Adrenal gland (tissue), 12 donors: ENCODE measurements around the gene PTH2. TPM values are rescaled to one million over a fixed set of nuclear protein-coding genes. Genes with fewer than 3 reads are reported as not detected.
A peak's percentile ranks its signal among the peaks of the same experiment; 100 is the strongest.
"Not testable (repeated sequence)": the region's sequence is repeated elsewhere in the genome, so short reads cannot be mapped to it uniquely, and the experiment has no call there.

Experiments
- DNase-seq, 7 donors: peaks; one replicate each; pipeline ENCODE4 v3.0.0-alpha.2; 2019 to 2020
- H3K27ac ChIP-seq, 5 donors: fragments of 200-600 bp; sonication (generic) in 4 of 5; 1 replicate in 3 of 5; 2 replicates in 2 of 5; pipeline versions ENCODE4 v1.5.1 to v1.8.0; 2016 to 2020; ENCODE audit warnings: mild to moderate bottlenecking in 1 of 5
- H3K27me3 ChIP-seq: fragments of 200-600 bp; 2 replicates; pipeline ENCODE4 v1.8.0; 2021
- H3K36me3 ChIP-seq, 2 donors: fragments of 200-600 bp; replicated peaks in 1 of 2; 1 replicate in 1 of 2; 2 replicates in 1 of 2; pipeline versions ENCODE4 v1.5.1 to v1.8.0; 2018 to 2022
- H3K4me1 ChIP-seq, 2 donors: fragments of 200-600 bp; replicated peaks in 1 of 2; 1 replicate in 1 of 2; 2 replicates in 1 of 2; pipeline versions ENCODE4 v1.5.1 to v1.8.0; 2018 to 2021
- H3K4me3 ChIP-seq, 4 donors: fragments of 200-600 bp; sonication (generic) in 3 of 4; one replicate each; pipeline ENCODE4 v1.5.1; 2016 to 2018
- H3K9me3 ChIP-seq, 3 donors: fragments of 200-600 bp; sonication (generic) in 1 of 3; replicated peaks in 1 of 3; 1 replicate in 2 of 3; 2 replicates in 1 of 3; pipeline versions ENCODE4 v1.5.1 to v1.8.0; 2016 to 2021
- POLR2A ChIP-seq, 2 donors: fragments of 450-650 bp; IDR thresholded peaks; one replicate each; pipeline ENCODE4 v1.6.1; 2017; ENCODE audit warnings: antibody characterized with exemption in 2 of 2, mild to moderate bottlenecking in 2 of 2, moderate library complexity in 1 of 2
- WGBS, 4 donors: extraction: QIAGEN DNeasy Blood & Tissue Kit in 2 of 4; methylation state at CpG; one replicate each; pipeline versions ENCODE4 v1.1.5 to v1.1.7; 2013 to 2017; 5-methylcytosine and 5-hydroxymethylcytosine counted together
- intact Hi-C, 2 donors: fragments of 100-400 bp; cut with DNase I; formaldehyde crosslinking; loops; one replicate each; pipeline versions ENCODE4 v1.14.1 to v1.15.0; 2022 to 2023
- polyA plus RNA-seq, 3 donors: library from polyadenylated mRNA; stranded (reverse); fragments of 200-250 nt in 2 of 3; fragments of 350-450 nt in 1 of 3; fragmentation: Illumina TruSeq in 1 of 3; extraction: RNeasy Lipid Tissue Mini Kit (QIAGEN cat#74804) in 1 of 3; gene quantifications; one replicate each; pipeline ENCODE4 v1.2.3, GENCODE V29; 2013 to 2014
- total RNA-seq, 9 donors: library from RNA; depleted of rRNA in 4 of 9; stranded (reverse); fragments of >200 nt in 4 of 9; fragments of 120-200 nt in 1 of 9; fragmentation: NEBNext Ultra II Directional in 1 of 9; extraction: Animal tissue kit (Norgen Biotek cat#: 25700) in 1 of 9; gene quantifications; one replicate each; pipeline versions ENCODE4 v1.1.0 to v1.2.4, GENCODE V29; 2013 to 2023
- TF ChIP-seq, protein P1 (sequence below), 6 experiments: fragments of 450-650 bp in 4 of 6; fragments of 200-600 bp in 2 of 6; sonication (generic) in 1 of 6; IDR thresholded peaks; 1 replicate in 5 of 6; 2 replicates in 1 of 6; pipeline versions ENCODE4 v1.5.1 to v1.8.0; 2016 to 2021; ENCODE audit warnings: antibody characterized with exemption in 6 of 6, mild to moderate bottlenecking in 2 of 6, moderate library complexity in 1 of 6
- donor health status: healthy with polysubstance abuse.
- donor health status: Bipolar disorder and iron deficiency.
- donor health status: DM: yes; HTN: yes; CAD: no.
- donor health status: DM: no; HTN: no; CAD: no.
- donor health status: DM: no; HTN: no; CAD: no.
- donor health status: DM: yes; HTN: yes; CAD: no.

The PTH2 gene
- total and polyA plus RNA-seq, 12 donors = not detected

DNA sequence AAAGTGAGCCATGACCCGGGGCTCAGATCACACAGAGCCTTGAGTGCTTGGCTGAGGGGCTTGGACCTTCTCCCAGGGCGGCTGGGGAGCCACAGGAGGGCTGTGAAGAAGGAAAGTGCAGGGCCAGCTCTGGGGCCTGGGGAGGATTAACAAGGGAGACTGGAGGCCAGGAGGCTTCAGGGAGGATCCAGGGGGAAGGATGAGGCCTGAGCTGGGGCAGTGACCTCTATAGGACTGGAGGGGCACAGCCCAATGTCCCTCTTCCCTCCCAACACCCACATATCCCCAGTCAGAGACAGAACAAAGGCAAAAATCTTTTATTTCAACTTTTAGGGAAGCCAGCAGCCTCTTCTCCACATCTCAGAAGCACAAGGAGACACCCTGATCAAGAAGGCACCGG, 22.8 kb upstream of the PTH2 start:
- Histone ChIP-seq H3K36me3 (peaks cover 0 to 15% of the 10 kb centered on the region in 2 donors), H3K27ac (no peak overlapping the region), H3K4me3 (no peak overlapping the region), H3K9me3 (no peaks in the 10 kb centered on the region), H3K27me3 (no peaks in the 10 kb centered on the region), H3K4me1 (peaks cover 0 to 9% of the 10 kb centered on the region in 2 donors)
- TF ChIP-seq POLR2A (IDR thresholded peaks at IDR 0.05) = no peak
- TF ChIP-seq, protein P1, sequence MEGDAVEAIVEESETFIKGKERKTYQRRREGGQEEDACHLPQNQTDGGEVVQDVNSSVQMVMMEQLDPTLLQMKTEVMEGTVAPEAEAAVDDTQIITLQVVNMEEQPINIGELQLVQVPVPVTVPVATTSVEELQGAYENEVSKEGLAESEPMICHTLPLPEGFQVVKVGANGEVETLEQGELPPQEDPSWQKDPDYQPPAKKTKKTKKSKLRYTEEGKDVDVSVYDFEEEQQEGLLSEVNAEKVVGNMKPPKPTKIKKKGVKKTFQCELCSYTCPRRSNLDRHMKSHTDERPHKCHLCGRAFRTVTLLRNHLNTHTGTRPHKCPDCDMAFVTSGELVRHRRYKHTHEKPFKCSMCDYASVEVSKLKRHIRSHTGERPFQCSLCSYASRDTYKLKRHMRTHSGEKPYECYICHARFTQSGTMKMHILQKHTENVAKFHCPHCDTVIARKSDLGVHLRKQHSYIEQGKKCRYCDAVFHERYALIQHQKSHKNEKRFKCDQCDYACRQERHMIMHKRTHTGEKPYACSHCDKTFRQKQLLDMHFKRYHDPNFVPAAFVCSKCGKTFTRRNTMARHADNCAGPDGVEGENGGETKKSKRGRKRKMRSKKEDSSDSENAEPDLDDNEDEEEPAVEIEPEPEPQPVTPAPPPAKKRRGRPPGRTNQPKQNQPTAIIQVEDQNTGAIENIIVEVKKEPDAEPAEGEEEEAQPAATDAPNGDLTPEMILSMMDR (IDR thresholded peaks at IDR 0.05) = no peak
- WGBS, 4 donors = 54 to 83% (median 63%) methylated on average over 3 of the region's 3 CpGs
- intact Hi-C loops = loop anchor here in 1 of 2 donors (5.0 kb wide), 1 partner anchor 54 kb away; no protein-coding TSS in a partner anchor
- no peak for DNase-seq

DNA sequence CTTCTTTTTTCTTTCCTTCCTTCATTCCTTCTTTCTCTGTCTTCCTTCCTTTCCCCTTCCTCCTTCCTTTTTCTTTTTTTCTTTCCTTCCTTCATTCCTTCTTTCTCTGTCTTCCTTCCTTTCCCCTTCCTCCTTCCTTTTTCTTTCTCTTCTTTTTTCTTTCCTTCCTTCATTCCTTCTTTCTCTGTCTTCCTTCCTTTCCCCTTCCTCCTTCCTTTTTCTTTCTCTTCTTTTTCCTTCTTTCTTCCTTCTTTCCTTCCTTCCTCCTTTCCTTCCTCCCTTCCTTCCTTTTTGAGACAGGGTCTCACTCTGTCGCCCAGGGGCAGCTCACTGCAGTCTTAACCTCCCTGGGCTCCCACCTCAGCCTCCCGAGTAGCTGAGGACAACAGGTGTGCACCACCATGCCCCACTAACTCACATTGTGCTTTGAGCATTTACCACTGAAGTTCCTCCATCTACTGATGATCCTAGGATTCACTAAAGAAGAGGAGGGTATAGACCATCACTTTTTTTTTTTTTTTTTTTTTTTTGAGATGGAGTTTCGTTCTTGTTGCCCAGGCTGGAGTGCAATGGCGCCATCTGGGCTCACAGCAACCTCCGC, 21.0 kb upstream of the PTH2 start:
- not testable (repeated sequence) for H3K4me3 ChIP-seq, H3K27ac ChIP-seq, H3K9me3 ChIP-seq, DNase-seq, H3K27me3 ChIP-seq, H3K4me1 ChIP-seq
- intact Hi-C loops = loop anchor here in 1 of 2 donors (5.0 kb wide), 1 partner anchor 217 kb away; no protein-coding TSS in a partner anchor
- WGBS, 4 donors = 47 to 65% (median 56%) methylated on average over 5 of the region's 5 CpGs
- H3K36me3 ChIP-seq = peaks cover 0 to 13% of the 10 kb centered on the region in 2 donors

DNA sequence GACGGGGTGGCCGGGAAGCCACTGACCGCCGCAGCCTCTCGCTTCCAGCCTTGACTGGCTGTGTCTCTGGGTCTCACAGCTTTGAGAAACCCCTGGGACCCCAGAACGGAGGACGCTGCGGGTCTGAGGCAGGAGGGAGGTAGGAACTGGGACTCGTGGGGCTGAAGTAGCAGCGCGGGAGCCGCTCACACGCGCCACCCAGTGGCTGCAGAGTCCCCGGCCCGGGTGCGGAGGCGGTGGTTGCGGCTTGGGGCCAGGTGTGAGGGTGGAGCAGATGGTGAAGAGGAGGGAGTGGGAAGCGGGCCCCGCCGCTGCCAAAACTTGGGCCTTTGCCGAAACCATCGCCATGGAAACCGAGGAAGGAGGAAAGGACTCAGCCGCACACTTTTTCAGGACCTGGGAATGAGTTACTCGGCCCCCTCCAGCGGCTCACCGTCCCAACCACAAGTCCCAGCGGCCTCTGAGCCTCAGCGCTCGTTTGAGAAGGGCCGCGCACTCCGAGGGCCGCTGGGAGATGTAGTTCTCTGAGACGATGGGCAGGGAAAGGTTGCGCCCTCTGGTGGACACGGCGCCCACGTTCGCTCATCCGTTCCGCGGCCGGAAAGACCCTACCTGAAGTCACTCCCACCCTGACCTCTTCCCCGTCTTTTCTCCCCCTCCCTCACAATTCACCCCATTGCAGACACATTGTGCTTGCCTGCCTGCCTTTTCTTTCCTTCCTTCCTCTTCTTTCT, 20.3 kb upstream of the PTH2 start:
- H3K4me1 ChIP-seq = no peaks in the 10 kb centered on the region

DNA sequence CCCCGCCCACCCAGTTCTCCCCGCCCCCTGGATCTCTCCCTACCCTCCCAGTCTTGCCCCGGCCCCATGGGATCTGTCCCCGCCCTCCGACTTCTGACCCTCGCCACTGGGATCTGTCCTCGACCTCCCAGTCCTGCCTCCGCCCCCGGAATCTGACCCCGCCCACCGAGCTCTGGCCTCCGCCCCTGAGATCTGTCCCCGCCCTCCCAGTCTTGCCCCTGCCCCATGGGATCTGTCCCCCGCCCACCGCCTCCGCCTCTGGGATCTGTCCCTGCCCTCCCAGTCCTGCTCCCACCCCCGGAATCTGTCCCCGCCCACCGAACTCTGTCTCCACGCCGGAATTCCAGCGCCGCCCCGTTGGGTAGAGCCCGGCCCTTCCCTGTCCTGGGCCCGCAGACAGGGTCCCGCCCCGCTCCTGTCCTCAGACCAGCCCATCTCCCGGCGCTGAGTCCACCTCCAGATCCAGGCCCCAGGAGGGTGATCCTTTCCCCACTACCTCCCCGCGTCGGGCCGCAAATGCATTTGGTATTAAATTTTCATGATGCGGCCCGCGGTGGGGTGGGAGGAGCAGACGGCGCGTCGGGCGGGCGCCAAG, 19.6 kb upstream of the PTH2 start:
- Histone ChIP-seq H3K27me3 (peaks cover 13% of the 10 kb centered on the region), H3K9me3 (no peaks in the 10 kb centered on the region), H3K4me3 (peak overlapping the region in 3 of 4 donors; percentile 15 to 65 (median 46)), H3K4me1 (no peaks in the 10 kb centered on the region), H3K36me3 (peaks cover 0 to 10% of the 10 kb centered on the region in 2 donors), H3K27ac (peak overlapping the region in 4 of 5 donors; percentile 5 to 90 (median 48))
- TF ChIP-seq, protein P1 (IDR thresholded peaks at IDR 0.05) = no peak
- TF ChIP-seq POLR2A (IDR thresholded peaks at IDR 0.05) = peak in 1 of 2 donors; percentile 14
- DNase-seq = peak; percentile 86 to 97 (median 93)
- intact Hi-C loops = loop anchor here in 1 of 2 donors (5.0 kb wide), 1 partner anchor 216 kb away; no protein-coding TSS in a partner anchor
- 0 to 1% (median 0%) methylated on average over 16 to 43 of the region's 43 CpGs for whole genome bisulfite sequencing, 4 donors

More for the DNA sequence above, 20.3 kb upstream of the PTH2 start:
- Histone ChIP-seq H3K9me3 (no peaks in the 10 kb centered on the region), H3K27ac (peak overlapping the region in 4 of 5 donors; percentile 5 to 90 (median 48)), H3K27me3 (peaks cover 12% of the 10 kb centered on the region), H3K4me3 (peak overlapping the region in 3 of 4 donors; percentile 15 to 65 (median 46)), H3K36me3 (peaks cover 0 to 10% of the 10 kb centered on the region in 2 donors)
- intact Hi-C loops = loop anchor here in 1 of 2 donors (5.0 kb wide), 1 partner anchor 216 kb away; no protein-coding TSS in a partner anchor
- TF ChIP-seq, protein P1 (IDR thresholded peaks at IDR 0.05) = peak; percentile 69 to 95 (median 78)
- no peak for TF ChIP-seq POLR2A (IDR thresholded peaks at IDR 0.05)
- 0 to 1% (median 1%) methylated on average over 15 to 47 of the region's 47 CpGs for WGBS, 4 donors
- peak; percentile 91 to 97 (median 95) for DNase-seq
